HEK293 (cell line): ENCODE data around the gene RALA.

Experiments used
- CTCF ChIA-PET: fragments of 350-600 bp; formaldehyde crosslinking; extraction: SDS; loops from one replicate; lab custom pipeline; 2021; ENCODE audit warnings: antibody characterized with exemption; lab: Yijun Ruan, JAX
- POLR2A ChIA-PET: fragments of 300-600 bp; formaldehyde crosslinking; extraction: SDS; loops from one replicate; lab custom pipeline; 2020; ENCODE audit warnings: antibody characterized with exemption, inconsistent platforms; lab: Yijun Ruan, JAX
- H3K27ac ChIP-seq: fragments of 200-500 bp; sonication (Bioruptor generic); 2 replicates; pipeline ENCODE4 v1.5.1; 2014; ENCODE audit warnings: low read depth, low read length, control low read depth, inconsistent platforms; ENCODE audit errors: extremely low read depth
- H3K36me3 ChIP-seq, 2 experiments: fragments of 200-500 bp in 1 of 2; sonication (Bioruptor generic) in 1 of 2; 1 replicate in 1 of 2; 2 replicates in 1 of 2; pipeline ENCODE4 v1.5.1; 2014 to 2017; ENCODE audit warnings: inconsistent platforms in 2 of 2, low read length in 2 of 2; ENCODE audit not compliant: control insufficient read depth in 2 of 2, insufficient read depth in 1 of 2
- H3K4me1 ChIP-seq: fragments of 200-500 bp; sonication (Bioruptor generic); 2 replicates; pipeline ENCODE4 v1.5.1; 2014; ENCODE audit warnings: mild to moderate bottlenecking, low read length, inconsistent platforms; ENCODE audit not compliant: control insufficient read depth, insufficient read depth
- H3K4me3 ChIP-seq: 2 replicates; pipeline ENCODE4 v1.5.1; 2011; ENCODE audit warnings: low read depth, mild to moderate bottlenecking, control low read depth, low read length, moderate library complexity
- H3K9me3 ChIP-seq: fragments of 200-500 bp; sonication (Bioruptor generic); 2 replicates; pipeline ENCODE4 v1.5.1; 2014; ENCODE audit warnings: low read depth, low read length, inconsistent platforms; ENCODE audit not compliant: control insufficient read depth, insufficient read depth
- GLIS1 ChIP-seq: fragments of 450-650 bp; formaldehyde crosslinking; IDR thresholded peaks from 2 replicates; pipeline ENCODE4 v1.5.1; 2016; ENCODE audit warnings: missing biosample characterization, missing genetic modification characterization
- KLF7 ChIP-seq: fragments of 450-650 bp; formaldehyde crosslinking; IDR thresholded peaks from 2 replicates; pipeline ENCODE4 v1.5.1; 2016; ENCODE audit warnings: missing biosample characterization, missing genetic modification characterization, borderline replicate concordance
- OVOL3 ChIP-seq: fragments of 450-650 bp; formaldehyde crosslinking; IDR thresholded peaks from 2 replicates; pipeline ENCODE4 v1.5.1; 2016; ENCODE audit warnings: missing biosample characterization, missing genetic modification characterization
- SCRT1 ChIP-seq: fragments of 450-650 bp; formaldehyde crosslinking; IDR thresholded peaks from 2 replicates; pipeline ENCODE4 v1.5.1; 2016; ENCODE audit warnings: missing biosample characterization, missing genetic modification characterization, borderline replicate concordance
- YY2 ChIP-seq: fragments of 450-650 bp; formaldehyde crosslinking; IDR thresholded peaks from 2 replicates; pipeline ENCODE4 v1.5.1; 2016; ENCODE audit warnings: missing biosample characterization, missing genetic modification characterization
- ZBTB48 ChIP-seq: fragments of 450-650 bp; formaldehyde crosslinking; IDR thresholded peaks from 2 replicates; pipeline ENCODE4 v1.5.1; 2016; ENCODE audit warnings: missing biosample characterization, missing genetic modification characterization
- ZFP3 ChIP-seq: fragments of 450-650 bp; formaldehyde crosslinking; IDR thresholded peaks from 2 replicates; pipeline ENCODE4 v1.5.1; 2016; ENCODE audit warnings: low read depth, missing biosample characterization, missing genetic modification characterization
- ZNF2 ChIP-seq: fragments of 450-650 bp; formaldehyde crosslinking; IDR thresholded peaks from 2 replicates; pipeline ENCODE4 v1.5.1; 2016; ENCODE audit warnings: missing biosample characterization, missing genetic modification characterization
- ZNF23 ChIP-seq: fragments of 450-650 bp; formaldehyde crosslinking; IDR thresholded peaks from 2 replicates; pipeline ENCODE4 v1.5.1; 2016; ENCODE audit warnings: missing biosample characterization, missing genetic modification characterization, borderline replicate concordance
- ZNF302 ChIP-seq: fragments of 450-650 bp; formaldehyde crosslinking; IDR thresholded peaks from 2 replicates; pipeline ENCODE4 v1.5.1; 2016; ENCODE audit warnings: missing biosample characterization, missing genetic modification characterization, low read depth
- ZNF341 ChIP-seq: fragments of 450-650 bp; formaldehyde crosslinking; IDR thresholded peaks from 2 replicates; pipeline ENCODE4; 2016; ENCODE audit warnings: low read depth, missing biosample characterization, missing genetic modification characterization
- ZNF394 ChIP-seq: fragments of 450-650 bp; formaldehyde crosslinking; IDR thresholded peaks from 2 replicates; pipeline ENCODE4 v1.5.1; 2016; ENCODE audit warnings: missing biosample characterization, missing genetic modification characterization, mild to moderate bottlenecking, moderate library complexity, borderline replicate concordance
- ZNF600 ChIP-seq: fragments of 450-650 bp; formaldehyde crosslinking; IDR thresholded peaks from 2 replicates; pipeline ENCODE4 v1.5.1; 2016; ENCODE audit warnings: missing biosample characterization, missing genetic modification characterization
- ZSCAN16 ChIP-seq: fragments of 450-650 bp; formaldehyde crosslinking; IDR thresholded peaks from 2 replicates; pipeline ENCODE4 v1.5.1; 2016; ENCODE audit warnings: missing biosample characterization, missing genetic modification characterization
- ZSCAN5A ChIP-seq: fragments of 450-650 bp; formaldehyde crosslinking; IDR thresholded peaks from 2 replicates; pipeline ENCODE4 v1.5.1; 2016; ENCODE audit warnings: missing biosample characterization, missing genetic modification characterization
- TF ChIP-seq, protein P1 (sequence below): fragments of 450-650 bp; formaldehyde crosslinking; IDR thresholded peaks from 2 replicates; pipeline ENCODE4 v1.5.1; 2016; ENCODE audit warnings: missing biosample characterization, missing genetic modification characterization, low read depth
- TF ChIP-seq, protein P2 (sequence below): fragments of 450-650 bp; formaldehyde crosslinking; IDR thresholded peaks from 2 replicates; pipeline ENCODE4 v1.5.1; 2016; ENCODE audit warnings: missing biosample characterization, missing genetic modification characterization
- TF ChIP-seq, protein P3 (sequence below): fragments of 450-650 bp; formaldehyde crosslinking; IDR thresholded peaks from 2 replicates; pipeline ENCODE4 v1.5.1; 2016; ENCODE audit warnings: missing biosample characterization, missing genetic modification characterization
- TF ChIP-seq, protein P4 (sequence below): fragments of 450-650 bp; formaldehyde crosslinking; IDR thresholded peaks from 2 replicates; pipeline ENCODE4; 2016; ENCODE audit warnings: missing biosample characterization, missing genetic modification characterization
- TF ChIP-seq, protein P5 (sequence below): sonication (generic); formaldehyde crosslinking; IDR thresholded peaks from 2 replicates; pipeline ENCODE4 v1.8.1; 2022; ENCODE audit warnings: mild to moderate bottlenecking, moderate library complexity, missing genetic modification reagents

The RALA gene

DNA sequence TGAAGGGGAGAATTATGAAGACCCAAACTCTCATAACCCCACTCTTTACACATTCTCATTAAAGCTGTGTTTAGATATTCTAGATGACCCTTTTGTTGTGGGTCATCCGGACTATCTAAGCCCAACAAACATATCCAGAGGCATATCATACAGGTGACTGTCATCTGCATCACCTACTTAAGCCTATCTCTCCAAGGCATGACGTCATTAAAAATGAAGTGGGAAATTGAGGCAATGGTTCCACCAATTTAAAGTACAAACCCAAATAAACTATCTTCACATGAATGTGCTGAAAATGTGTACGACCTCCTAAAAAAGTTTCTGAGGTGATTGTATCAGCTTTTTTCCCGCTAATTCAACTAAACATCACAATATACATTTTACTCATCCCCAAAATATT lies 4.5 kb upstream of the RALA start:
- ChIA-PET CTCF (no interaction called here), POLR2A (no interaction called here)
- H3K9me3 ChIP-seq = no peaks in the 10 kb centered on the region
- no peak overlapping the region for H3K27ac ChIP-seq
- no peak overlapping the region for H3K4me3 ChIP-seq
- TF ChIP-seq ZNF394 (tag by site-specific recombination) = no peak
- no peak for TF ChIP-seq ZFP3
- TF ChIP-seq, protein P1, sequence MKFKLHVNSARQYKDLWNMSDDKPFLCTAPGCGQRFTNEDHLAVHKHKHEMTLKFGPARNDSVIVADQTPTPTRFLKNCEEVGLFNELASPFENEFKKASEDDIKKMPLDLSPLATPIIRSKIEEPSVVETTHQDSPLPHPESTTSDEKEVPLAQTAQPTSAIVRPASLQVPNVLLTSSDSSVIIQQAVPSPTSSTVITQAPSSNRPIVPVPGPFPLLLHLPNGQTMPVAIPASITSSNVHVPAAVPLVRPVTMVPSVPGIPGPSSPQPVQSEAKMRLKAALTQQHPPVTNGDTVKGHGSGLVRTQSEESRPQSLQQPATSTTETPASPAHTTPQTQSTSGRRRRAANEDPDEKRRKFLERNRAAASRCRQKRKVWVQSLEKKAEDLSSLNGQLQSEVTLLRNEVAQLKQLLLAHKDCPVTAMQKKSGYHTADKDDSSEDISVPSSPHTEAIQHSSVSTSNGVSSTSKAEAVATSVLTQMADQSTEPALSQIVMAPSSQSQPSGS (tag by site-specific recombination) = peak; percentile 63
- TF ChIP-seq, all 188 proteins: peak for 1
- Histone ChIP-seq H3K36me3 (no peaks in the 10 kb centered on the region), H3K4me1 (no peaks in the 10 kb centered on the region)

DNA sequence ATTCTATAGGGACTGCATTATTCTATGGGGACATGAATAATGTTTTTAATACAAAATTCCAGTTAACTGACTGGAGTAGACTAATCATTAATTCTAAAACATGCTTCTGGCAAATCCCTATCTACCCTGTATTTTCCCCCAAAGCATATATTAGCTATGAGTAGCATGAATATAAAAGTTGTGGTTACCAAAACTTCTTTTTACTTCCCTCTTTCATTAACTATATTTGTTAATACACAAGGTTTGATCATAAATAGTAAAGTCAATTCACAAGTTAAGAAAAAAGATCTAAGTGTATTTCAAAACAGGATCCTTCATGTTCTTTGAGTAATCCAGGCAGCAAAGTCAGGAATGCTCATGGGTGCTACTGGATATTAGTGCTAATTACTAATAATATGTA lies 2.9 kb upstream of the RALA start:
- CTCF ChIA-PET = interaction anchor here (1.3 to 1.6 kb wide), 2 partner anchors 40 to 126 kb away, joined by 3 to 5 read pairs; no protein-coding TSS in a partner anchor
- POLR2A ChIA-PET = interaction anchor here (2.2 kb wide), 1 partner anchor 116 kb away, joined by 5 read pairs; no protein-coding TSS in a partner anchor

GRCh38 chr7:39621261-39621660 lies 2.1 kb upstream of the RALA start:
- H3K9me3 ChIP-seq = no peaks in the 10 kb centered on the region
- POLR2A ChIA-PET = interaction anchor here (0.8 to 2.2 kb wide), 2 partner anchors 42 to 115 kb away, joined by 3 to 5 read pairs; no protein-coding TSS in a partner anchor
- no peaks in the 10 kb centered on the region for H3K36me3 ChIP-seq
- CTCF ChIA-PET = interaction anchor here (0.7 to 1.6 kb wide), 3 partner anchors 41 to 952 kb away, joined by 3 to 5 read pairs (median 3); no protein-coding TSS in a partner anchor
- H3K4me1 ChIP-seq = peaks cover 15% of the 10 kb centered on the region
- no peak overlapping the region for H3K4me3 ChIP-seq
- no peak overlapping the region for H3K27ac ChIP-seq
- TF ChIP-seq, protein P2, sequence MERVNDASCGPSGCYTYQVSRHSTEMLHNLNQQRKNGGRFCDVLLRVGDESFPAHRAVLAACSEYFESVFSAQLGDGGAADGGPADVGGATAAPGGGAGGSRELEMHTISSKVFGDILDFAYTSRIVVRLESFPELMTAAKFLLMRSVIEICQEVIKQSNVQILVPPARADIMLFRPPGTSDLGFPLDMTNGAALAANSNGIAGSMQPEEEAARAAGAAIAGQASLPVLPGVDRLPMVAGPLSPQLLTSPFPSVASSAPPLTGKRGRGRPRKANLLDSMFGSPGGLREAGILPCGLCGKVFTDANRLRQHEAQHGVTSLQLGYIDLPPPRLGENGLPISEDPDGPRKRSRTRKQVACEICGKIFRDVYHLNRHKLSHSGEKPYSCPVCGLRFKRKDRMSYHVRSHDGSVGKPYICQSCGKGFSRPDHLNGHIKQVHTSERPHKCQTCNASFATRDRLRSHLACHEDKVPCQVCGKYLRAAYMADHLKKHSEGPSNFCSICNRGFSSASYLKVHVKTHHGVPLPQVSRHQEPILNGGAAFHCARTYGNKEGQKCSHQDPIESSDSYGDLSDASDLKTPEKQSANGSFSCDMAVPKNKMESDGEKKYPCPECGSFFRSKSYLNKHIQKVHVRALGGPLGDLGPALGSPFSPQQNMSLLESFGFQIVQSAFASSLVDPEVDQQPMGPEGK (tag by site-specific recombination) = no peak
- TF ChIP-seq, protein P3, sequence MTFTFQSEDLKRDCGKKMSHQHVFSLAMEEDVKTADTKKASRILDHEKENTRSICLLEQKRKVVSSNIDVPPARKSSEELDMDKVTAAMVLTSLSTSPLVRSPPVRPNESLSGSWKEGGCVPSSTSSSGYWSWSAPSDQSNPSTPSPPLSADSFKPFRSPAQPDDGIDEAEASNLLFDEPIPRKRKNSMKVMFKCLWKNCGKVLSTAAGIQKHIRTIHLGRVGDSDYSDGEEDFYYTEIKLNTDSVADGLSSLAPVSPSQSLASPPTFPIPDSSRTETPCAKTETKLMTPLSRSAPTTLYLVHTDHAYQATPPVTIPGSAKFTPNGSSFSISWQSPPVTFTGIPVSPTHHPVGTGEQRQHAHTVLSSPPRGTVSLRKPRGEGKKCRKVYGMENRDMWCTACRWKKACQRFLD (tag by site-specific recombination) = no peak
- TF ChIP-seq OVOL3 (tag by site-specific recombination) (no peak), ZSCAN16 (no peak), ZNF341 (tag by site-specific recombination) (no peak), ZBTB48 (tag by site-specific recombination) (no peak), ZNF302 (tag by site-specific recombination) (no peak), ZSCAN5A (tag by site-specific recombination) (no peak), SCRT1 (tag by site-specific recombination) (no peak), YY2 (tag by site-specific recombination) (no peak), ZNF2 (no peak), ZNF600 (tag by site-specific recombination) (no peak), ZNF23 (tag by site-specific recombination) (no peak), GLIS1 (tag by site-specific recombination) (no peak)
- TF ChIP-seq, protein P4, sequence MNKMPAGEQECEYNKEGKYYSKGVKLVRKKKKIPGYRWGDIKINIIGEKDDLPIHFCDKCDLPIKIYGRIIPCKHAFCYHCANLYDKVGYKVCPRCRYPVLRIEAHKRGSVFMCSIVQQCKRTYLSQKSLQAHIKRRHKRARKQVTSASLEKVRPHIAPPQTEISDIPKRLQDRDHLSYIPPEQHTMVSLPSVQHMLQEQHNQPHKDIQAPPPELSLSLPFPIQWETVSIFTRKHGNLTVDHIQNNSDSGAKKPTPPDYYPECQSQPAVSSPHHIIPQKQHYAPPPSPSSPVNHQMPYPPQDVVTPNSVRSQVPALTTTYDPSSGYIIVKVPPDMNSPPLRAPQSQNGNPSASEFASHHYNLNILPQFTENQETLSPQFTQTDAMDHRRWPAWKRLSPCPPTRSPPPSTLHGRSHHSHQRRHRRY (tag by site-specific recombination) = no peak
- TF ChIP-seq, protein P5, sequence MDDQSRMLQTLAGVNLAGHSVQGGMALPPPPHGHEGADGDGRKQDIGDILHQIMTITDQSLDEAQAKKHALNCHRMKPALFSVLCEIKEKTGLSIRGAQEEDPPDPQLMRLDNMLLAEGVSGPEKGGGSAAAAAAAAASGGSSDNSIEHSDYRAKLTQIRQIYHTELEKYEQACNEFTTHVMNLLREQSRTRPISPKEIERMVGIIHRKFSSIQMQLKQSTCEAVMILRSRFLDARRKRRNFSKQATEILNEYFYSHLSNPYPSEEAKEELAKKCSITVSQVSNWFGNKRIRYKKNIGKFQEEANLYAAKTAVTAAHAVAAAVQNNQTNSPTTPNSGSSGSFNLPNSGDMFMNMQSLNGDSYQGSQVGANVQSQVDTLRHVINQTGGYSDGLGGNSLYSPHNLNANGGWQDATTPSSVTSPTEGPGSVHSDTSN = no peak

More for the DNA sequence above, 2.9 kb upstream of the RALA start:
- Histone ChIP-seq H3K27ac (no peak overlapping the region), H3K36me3 (no peaks in the 10 kb centered on the region), H3K4me1 (peaks cover 7% of the 10 kb centered on the region), H3K9me3 (no peaks in the 10 kb centered on the region), H3K4me3 (no peak overlapping the region)
- TF ChIP-seq ZNF600 (tag by site-specific recombination) = no peak
- no peak for TF ChIP-seq KLF7 (tag by site-specific recombination)
